ENCODE data around the gene ART5.

DNA sequence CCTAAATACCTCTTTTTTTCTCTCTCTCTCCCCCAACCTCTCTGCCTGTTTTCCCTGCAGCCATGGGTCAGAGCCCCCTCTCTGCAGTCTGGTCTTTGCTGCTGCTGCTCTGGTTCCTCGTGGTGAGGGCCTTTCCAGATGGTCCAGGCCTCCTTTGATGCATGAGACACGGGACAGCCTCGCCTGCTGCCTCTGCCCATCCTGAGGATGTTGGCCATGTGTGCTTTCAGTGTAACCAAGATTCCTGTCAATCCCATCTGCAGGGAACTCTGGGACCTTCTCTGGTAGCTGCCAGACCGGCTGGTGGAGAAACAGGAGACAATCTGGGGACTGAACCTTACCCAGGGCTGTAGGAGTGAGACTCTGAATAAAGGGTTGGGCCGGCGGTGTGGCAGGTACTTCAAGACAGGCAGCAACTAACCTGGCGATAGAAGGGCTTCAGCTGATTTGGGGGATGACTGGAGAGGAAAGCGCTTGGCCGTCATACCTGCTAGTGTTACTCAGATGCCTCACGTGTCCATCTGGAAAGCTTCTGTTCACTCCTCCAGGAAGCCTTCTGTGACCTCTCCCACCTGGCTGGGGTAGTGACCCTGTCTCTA is 22.3 kb upstream of the ART5 start:
- no peak for TF ChIP-seq EZH2 (IDR thresholded peaks at IDR 0.05; ENCODE audit: borderline replicate concordance, low read depth, low read length, poor library complexity, severe bottlenecking)
- TF ChIP-seq, protein P1, sequence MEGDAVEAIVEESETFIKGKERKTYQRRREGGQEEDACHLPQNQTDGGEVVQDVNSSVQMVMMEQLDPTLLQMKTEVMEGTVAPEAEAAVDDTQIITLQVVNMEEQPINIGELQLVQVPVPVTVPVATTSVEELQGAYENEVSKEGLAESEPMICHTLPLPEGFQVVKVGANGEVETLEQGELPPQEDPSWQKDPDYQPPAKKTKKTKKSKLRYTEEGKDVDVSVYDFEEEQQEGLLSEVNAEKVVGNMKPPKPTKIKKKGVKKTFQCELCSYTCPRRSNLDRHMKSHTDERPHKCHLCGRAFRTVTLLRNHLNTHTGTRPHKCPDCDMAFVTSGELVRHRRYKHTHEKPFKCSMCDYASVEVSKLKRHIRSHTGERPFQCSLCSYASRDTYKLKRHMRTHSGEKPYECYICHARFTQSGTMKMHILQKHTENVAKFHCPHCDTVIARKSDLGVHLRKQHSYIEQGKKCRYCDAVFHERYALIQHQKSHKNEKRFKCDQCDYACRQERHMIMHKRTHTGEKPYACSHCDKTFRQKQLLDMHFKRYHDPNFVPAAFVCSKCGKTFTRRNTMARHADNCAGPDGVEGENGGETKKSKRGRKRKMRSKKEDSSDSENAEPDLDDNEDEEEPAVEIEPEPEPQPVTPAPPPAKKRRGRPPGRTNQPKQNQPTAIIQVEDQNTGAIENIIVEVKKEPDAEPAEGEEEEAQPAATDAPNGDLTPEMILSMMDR (conservative IDR thresholded peaks at IDR 0.05; ENCODE audit: low read depth, low read length), result no peak

All from A673 (cell line).